ENCODE data around the gene CCT4. TPM values are rescaled to one million over a fixed set of nuclear protein-coding genes. Genes with fewer than 3 reads are reported as not detected.

CCT4 gene
- total RNA-seq, 1 experiment from 2014 or later = 348 TPM

DNA sequence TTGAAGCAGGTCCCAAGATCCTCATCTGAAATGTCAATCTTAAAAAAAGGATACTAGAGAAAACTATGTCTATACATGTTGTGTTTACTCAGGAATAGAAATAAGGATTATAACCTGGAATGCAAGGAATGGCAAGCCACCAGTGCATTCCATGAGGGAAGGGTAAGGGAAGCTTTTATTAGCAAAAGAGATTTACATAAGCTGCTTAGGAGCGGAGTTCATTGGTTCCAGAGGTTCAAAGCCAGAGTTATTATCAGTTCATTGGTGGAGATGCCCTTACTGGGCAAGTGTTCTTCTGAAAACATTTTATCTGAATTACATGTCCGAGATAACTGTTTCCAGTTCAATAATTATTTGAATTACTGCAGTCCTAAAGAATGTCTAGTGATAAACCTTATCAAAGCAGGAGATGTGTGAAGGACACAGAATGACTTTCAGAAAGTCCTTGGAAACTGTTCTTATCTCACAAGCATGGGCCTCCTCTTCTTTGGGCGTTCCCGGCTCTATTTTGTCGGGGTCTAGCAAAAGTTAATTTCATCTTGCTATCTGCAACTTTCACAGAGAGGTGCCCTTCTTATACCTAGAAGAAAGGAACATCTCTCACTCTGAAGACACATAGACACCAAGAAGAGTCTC, 40.5 kb upstream of the CCT4 start:
- Histone ChIP-seq H3K9me3 (ENCODE audit: low read depth, low read length, poor library complexity, severe bottlenecking) (no peaks in the 10 kb centered on the region), H3K36me3 (ENCODE audit: insufficient read depth, low read length, poor library complexity, severe bottlenecking) (no peaks in the 10 kb centered on the region), H3K27me3 (replicated peaks; ENCODE audit: insufficient read depth, low read depth, low read length, poor library complexity) (no peaks in the 10 kb centered on the region), H3K4me3 (ENCODE audit: low read depth, low read length, poor library complexity, severe bottlenecking) (no peak overlapping the region), H3K4me1 (ENCODE audit: insufficient read depth, low read length, poor library complexity, severe bottlenecking) (no peaks in the 10 kb centered on the region), H3K27ac (ENCODE audit: low read depth, low read length, poor library complexity, severe bottlenecking) (no peak overlapping the region)
- intact Hi-C loops (cut with micrococcal nuclease; ENCODE audit: unreplicated experiment) = loop anchor here (10.0 kb wide), 1 partner anchor 846 kb away; no protein-coding TSS in a partner anchor
- TF ChIP-seq, protein P1, sequence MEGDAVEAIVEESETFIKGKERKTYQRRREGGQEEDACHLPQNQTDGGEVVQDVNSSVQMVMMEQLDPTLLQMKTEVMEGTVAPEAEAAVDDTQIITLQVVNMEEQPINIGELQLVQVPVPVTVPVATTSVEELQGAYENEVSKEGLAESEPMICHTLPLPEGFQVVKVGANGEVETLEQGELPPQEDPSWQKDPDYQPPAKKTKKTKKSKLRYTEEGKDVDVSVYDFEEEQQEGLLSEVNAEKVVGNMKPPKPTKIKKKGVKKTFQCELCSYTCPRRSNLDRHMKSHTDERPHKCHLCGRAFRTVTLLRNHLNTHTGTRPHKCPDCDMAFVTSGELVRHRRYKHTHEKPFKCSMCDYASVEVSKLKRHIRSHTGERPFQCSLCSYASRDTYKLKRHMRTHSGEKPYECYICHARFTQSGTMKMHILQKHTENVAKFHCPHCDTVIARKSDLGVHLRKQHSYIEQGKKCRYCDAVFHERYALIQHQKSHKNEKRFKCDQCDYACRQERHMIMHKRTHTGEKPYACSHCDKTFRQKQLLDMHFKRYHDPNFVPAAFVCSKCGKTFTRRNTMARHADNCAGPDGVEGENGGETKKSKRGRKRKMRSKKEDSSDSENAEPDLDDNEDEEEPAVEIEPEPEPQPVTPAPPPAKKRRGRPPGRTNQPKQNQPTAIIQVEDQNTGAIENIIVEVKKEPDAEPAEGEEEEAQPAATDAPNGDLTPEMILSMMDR (conservative IDR thresholded peaks at IDR 0.05; ENCODE audit: low read depth, low read length) = no peak
- TF ChIP-seq EZH2 (IDR thresholded peaks at IDR 0.05; ENCODE audit: borderline replicate concordance, low read depth, low read length, poor library complexity, severe bottlenecking) = no peak
- POLR2A ChIA-PET (ENCODE audit: low non-redundant PET) = no interaction called here
- DNase-seq (ENCODE audit: low spot score) = no peak
- CTCF ChIA-PET = no interaction called here
- no TSS peak for BruUV-seq (replicated peaks)

DNA sequence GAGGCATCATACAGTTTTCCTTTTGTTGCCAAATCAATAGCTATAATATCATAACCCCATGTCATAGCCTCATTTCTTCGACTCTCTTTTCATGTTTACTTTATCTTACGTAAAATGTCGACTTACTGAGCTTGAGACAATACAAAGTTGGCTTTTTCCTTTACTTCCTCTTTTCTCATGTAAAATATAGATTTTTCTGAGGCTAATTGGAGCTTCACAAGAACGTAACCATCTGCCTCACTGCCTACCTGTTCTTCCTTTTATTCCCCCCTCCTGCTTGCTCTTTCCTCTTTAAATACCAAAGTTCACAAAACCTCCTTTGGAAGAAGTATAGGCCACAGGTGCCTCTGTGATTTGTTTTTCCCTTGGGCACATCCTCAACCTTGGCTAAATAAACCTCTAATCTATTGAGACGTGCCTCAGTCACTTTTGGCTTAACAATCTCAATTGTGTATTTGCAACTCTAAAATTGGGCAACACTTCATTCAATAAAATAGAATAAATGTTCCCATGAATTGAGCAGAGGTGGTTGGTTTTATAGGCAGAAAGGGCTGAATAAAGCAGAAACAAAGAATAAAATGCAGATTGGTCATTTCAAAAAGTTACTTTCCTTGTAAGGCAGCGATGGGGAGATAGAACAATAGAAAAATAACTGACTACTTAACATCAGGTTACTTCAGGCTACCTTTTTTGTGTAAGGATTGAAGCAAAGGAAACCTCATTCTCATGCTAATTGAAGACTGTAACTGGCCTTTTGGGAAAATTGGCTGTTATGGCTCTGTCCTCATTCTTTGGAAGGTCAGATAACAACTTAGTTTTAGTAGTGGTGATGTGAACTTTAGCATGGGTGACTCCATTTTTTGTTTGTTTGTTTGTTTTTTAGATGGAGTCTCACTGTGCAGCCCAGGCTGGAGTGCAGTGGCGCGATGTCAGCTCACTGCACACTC, 38.3 kb upstream of the CCT4 start:
- Histone ChIP-seq H3K4me3 (ENCODE audit: low read depth, low read length, poor library complexity, severe bottlenecking) (no peak overlapping the region), H3K9me3 (ENCODE audit: low read depth, low read length, poor library complexity, severe bottlenecking) (no peaks in the 10 kb centered on the region), H3K4me1 (ENCODE audit: insufficient read depth, low read length, poor library complexity, severe bottlenecking) (no peaks in the 10 kb centered on the region), H3K27me3 (replicated peaks; ENCODE audit: insufficient read depth, low read depth, low read length, poor library complexity) (no peaks in the 10 kb centered on the region), H3K36me3 (ENCODE audit: insufficient read depth, low read length, poor library complexity, severe bottlenecking) (no peaks in the 10 kb centered on the region), H3K27ac (ENCODE audit: low read depth, low read length, poor library complexity, severe bottlenecking) (no peak overlapping the region)
- DNase-seq (ENCODE audit: low spot score) = no peak
- ChIA-PET CTCF (no interaction called here), POLR2A (ENCODE audit: low non-redundant PET) (no interaction called here)
- TF ChIP-seq EZH2 (IDR thresholded peaks at IDR 0.05; ENCODE audit: borderline replicate concordance, low read depth, low read length, poor library complexity, severe bottlenecking) = no peak
- TF ChIP-seq, protein P1 (conservative IDR thresholded peaks at IDR 0.05; ENCODE audit: low read depth, low read length) = no peak
- intact Hi-C loops (cut with micrococcal nuclease; ENCODE audit: unreplicated experiment) = loop anchor here (10.0 kb wide), 1 partner anchor 848 kb away; no protein-coding TSS in a partner anchor
- no TSS peak for BruUV-seq (replicated peaks)

DNA sequence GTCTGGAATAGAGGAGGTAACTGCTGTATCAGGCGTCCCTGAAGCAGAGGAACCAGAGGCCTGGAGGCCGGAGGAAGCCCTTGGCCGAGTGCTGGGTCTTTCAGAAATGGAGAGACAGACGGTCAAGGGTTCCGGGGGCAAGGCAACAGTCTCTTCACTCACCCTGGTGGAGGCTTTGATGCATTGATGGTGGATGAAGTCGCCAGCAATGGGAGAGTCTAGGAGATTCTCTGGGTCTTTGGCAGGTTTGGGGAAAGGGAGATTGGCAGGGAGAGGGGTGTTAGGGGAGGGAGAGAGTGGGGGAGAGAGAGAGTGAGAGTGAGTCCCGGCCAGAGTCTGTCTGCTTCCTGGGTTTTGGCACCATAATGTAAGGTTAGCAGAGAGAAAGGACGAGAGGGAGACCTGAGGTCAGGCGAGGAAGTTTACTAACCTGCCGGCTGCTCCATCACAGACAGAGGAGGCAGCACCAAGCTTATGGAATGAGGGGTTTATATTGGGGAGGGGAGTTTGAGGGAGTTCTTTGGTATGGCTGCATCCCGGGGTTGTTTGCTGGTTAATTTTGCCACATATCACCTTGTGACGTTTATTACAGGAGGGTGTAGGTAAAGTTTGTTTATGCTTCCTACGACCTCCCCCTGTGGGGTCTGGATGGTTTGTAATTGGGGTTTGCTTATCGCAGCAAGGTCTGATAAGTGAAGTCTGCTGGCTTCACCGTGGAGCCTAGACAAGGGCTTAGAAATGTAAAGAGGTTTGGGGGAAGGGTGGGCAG, 36.6 kb upstream of the CCT4 start:
- no peak for DNase-seq (ENCODE audit: low spot score)
- no peaks in the 10 kb centered on the region for H3K27me3 ChIP-seq (replicated peaks; ENCODE audit: insufficient read depth, low read depth, low read length, poor library complexity)
- no peaks in the 10 kb centered on the region for H3K9me3 ChIP-seq (ENCODE audit: low read depth, low read length, poor library complexity, severe bottlenecking)
- intact Hi-C loops (cut with micrococcal nuclease; ENCODE audit: unreplicated experiment) = loop anchor here (10.0 kb wide), 1 partner anchor 850 kb away; no protein-coding TSS in a partner anchor
- no peaks in the 10 kb centered on the region for H3K4me1 ChIP-seq (ENCODE audit: insufficient read depth, low read length, poor library complexity, severe bottlenecking)
- H3K27ac ChIP-seq (ENCODE audit: low read depth, low read length, poor library complexity, severe bottlenecking) = no peak overlapping the region
- no peaks in the 10 kb centered on the region for H3K36me3 ChIP-seq (ENCODE audit: insufficient read depth, low read length, poor library complexity, severe bottlenecking)
- no peak overlapping the region for H3K4me3 ChIP-seq (ENCODE audit: low read depth, low read length, poor library complexity, severe bottlenecking)
- ChIA-PET CTCF (no interaction called here), POLR2A (ENCODE audit: low non-redundant PET) (no interaction called here)
- TF ChIP-seq EZH2 (IDR thresholded peaks at IDR 0.05; ENCODE audit: borderline replicate concordance, low read depth, low read length, poor library complexity, severe bottlenecking) = no peak
- TF ChIP-seq, protein P1 (conservative IDR thresholded peaks at IDR 0.05; ENCODE audit: low read depth, low read length) = no peak
- no TSS peak for BruUV-seq (replicated peaks)
